NCI-H345 treated with DMSO at 0.1 percent for 48 hours (cell line): ENCODE measurements around the gene ACSM5.

Experiments used
- DNase-seq: peaks from one replicate; lab custom pipeline; 2025; ENCODE audit not compliant: unreplicated experiment; lab: John Stamatoyannopoulos, UW

Gene ACSM5, protein sequence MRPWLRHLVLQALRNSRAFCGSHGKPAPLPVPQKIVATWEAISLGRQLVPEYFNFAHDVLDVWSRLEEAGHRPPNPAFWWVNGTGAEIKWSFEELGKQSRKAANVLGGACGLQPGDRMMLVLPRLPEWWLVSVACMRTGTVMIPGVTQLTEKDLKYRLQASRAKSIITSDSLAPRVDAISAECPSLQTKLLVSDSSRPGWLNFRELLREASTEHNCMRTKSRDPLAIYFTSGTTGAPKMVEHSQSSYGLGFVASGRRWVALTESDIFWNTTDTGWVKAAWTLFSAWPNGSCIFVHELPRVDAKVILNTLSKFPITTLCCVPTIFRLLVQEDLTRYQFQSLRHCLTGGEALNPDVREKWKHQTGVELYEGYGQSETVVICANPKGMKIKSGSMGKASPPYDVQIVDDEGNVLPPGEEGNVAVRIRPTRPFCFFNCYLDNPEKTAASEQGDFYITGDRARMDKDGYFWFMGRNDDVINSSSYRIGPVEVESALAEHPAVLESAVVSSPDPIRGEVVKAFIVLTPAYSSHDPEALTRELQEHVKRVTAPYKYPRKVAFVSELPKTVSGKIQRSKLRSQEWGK

GRCh38 chr16:20409398-20410120, at the start of gene ACSM5:
TSS of gene ACSM5 (plus strand) at chr16:20409534. CDS start at chr16:20411485, 1,951 bp downstream.
- no peak for DNase-seq

DNA sequence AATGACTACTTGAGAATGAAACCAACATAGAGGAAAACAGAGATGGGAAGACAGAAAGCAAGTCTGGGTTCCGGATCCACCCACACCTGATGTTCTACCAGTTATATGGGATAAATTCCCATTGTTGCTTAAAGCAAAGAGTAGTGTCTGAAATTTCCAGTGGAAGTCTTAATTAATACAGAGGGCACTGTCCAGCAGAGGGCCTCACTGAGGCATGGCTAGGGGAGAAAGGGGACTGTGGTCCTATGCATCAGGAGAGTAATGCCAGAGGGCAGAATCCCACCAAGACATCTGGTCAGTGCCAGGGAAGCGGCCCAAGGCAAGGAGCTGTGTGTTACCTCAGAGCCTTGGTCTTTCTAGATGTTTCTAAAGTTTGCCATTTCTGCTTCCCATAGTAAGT, 49.3 kb upstream of the ACSM5 start:
- no peak for DNase-seq

- DNase-seq = no peak
These were observed 46.1 kb upstream of the ACSM5 start for GRCh38 chr16:20363191-20363590.

DNA sequence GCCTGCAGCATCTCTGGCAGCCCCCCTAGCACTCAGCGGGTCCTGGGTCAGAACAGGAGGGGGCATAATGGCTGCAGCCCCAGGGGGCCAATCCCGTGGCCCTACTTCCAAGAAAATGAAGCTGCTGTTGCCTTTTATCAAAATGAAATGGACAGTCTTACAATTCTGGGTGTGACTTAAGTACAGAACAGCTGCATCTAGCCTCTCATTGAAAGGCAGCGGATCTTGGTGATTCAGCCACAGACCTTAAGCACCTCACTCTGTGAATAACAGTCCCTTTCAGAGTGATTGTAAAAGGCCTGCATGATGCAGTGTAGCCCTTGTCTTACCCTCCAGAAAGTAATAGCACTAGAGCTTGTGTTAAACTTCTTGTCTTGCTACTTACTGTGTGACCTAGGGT, 45.3 kb upstream of the ACSM5 start:
- DNase-seq = no peak

GRCh38 chr16:20369452-20370054, 39.8 kb upstream of the ACSM5 start:
- DNase-seq = no peak

GRCh38 chr16:20372701-20373100, 36.6 kb upstream of the ACSM5 start:
- no peak for DNase-seq

GRCh38 chr16:20377181-20377580, 32.2 kb upstream of the ACSM5 start:
- DNase-seq = no peak

DNA sequence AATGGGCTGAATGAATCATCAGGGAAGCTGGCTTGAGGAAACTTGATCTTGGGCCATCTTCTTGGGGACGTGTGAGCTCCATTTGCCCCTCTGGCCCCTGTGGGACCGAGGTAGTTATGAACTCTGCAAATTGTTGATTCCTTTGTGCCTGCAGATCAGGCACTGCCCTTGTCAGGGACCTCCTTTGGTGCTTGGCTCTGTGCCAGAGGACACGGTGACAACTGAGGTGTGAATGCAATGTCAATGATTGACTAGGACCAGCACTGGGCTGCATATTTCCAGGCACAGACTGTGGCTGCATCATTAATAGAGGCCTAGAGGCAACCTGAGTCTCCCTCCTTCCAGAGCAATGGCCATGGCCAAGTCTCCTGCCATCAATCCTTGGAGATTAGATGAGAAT, 28.6 kb upstream of the ACSM5 start:
- DNase-seq = no peak

DNA sequence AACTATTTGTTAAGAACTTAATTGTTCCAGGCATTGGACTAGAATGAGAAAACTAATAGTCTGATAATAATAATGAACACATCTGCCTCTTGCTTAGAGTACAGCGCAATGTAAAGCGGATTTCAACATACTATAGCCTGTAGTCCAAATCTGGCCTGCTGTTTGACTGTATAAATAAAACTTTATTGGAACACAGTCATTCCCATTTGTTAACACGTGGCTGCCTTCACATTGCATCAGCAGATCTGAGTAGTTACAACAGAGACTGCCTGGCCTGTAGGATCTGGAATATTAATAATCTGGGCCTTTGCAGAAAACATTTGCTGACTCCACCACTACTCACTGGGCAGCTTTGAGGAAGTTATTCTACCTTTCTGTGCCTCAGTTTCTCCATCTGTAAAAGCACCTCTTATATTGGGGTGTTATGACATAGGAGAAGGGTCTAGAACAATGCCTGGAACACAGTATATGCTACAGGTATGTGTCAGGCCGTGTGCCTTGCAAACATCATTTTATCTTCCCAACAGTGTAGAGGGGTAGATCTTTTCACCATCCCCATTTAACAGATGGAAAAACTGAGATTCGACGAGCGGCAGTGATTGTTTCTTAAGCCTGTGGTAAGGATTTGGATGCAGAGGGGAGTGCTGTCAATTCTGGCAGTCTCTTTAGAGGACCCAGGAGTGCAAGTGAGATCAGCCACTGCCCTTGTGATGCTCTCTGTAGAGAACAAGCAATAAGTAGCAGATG, 27.0 kb upstream of the ACSM5 start:
- no peak for DNase-seq

DNA sequence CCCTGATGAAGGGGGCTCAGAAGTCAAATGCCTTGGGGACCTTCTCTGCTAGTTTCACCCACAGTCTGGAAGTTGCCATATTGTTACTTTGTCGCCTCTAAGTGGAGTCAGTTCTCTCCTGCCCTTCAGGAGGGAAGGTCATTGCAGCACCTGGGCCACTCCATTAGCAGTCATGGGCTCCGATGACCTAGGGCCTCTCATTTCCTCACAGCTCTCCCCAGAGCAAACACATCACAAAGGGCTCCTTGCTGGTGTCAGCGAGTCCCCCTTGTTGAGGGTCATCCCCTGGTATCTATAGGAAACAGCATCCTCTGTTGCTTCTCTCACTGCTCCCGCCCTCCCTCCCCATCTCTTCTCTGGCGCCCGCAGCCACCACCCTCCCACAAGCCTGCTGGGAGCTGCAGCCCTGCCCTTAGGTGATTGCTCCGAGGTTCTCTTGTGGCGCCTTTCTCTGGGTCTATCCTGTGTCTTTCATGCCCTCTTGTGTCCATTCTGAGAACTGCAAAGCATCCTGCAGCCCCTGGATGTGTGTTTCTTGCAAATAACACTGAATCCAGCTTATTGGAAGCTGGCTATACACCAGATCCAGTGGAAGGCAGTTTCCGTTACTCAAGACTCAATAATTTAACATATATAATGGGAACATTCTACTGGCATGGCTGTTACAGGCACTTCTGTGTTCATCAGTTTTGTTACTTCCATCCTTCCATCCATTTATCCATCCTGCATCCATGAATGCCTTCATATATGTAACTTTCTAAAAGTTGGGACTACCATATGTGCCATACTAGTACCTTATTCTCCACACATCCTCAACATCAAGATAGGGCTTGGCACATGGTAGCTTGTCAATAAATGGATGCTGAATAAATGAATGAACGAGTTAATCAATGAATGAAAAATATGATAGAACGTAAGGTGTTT, 26.0 kb upstream of the ACSM5 start:
- DNase-seq = peak; percentile 52

GRCh38 chr16:20385844-20386832, 23.2 kb upstream of the ACSM5 start:
- peak; percentile 20 for DNase-seq

DNA sequence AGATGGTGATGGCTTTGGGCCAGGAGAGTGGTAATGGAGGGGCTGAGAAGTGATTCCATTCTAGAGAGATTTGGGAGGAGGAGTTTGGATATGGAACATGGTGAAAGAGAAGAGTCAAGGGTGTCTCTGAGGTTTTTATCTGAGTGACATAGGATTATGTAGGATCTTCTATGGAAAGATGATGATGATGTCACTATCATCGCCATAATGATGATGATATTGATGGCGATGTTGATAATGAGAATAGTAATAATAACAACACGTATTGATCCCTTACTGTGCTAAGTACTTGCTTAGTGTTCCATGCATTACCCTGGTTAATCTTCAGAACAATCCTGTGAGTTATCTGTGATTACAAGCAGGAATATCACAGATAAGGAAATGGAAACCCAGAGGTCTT, 21.4 kb upstream of the ACSM5 start:
- no peak for DNase-seq

DNA sequence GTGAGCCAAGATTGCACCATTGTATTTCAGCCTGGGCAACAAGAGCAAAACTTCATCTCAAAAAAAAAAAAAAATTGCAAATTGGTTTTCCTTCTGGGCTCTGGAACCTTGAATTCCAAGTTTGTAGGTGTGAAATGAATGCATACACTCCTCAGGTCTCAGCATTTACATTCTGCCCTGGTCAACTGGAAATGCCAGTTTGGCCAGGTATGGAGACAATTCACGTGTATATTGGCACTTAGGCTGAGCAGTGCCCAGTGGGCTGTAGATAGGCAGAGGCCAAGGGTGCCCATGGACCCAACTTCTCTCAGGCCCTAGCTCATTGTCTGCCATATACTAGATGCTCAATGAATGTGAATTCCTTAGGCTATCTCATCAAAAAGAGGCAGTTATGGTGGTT, 20.5 kb upstream of the ACSM5 start:
- no peak for DNase-seq

- no peak for DNase-seq
These were observed 18.3 kb upstream of the ACSM5 start for GRCh38 chr16:20391045-20391444.

DNA sequence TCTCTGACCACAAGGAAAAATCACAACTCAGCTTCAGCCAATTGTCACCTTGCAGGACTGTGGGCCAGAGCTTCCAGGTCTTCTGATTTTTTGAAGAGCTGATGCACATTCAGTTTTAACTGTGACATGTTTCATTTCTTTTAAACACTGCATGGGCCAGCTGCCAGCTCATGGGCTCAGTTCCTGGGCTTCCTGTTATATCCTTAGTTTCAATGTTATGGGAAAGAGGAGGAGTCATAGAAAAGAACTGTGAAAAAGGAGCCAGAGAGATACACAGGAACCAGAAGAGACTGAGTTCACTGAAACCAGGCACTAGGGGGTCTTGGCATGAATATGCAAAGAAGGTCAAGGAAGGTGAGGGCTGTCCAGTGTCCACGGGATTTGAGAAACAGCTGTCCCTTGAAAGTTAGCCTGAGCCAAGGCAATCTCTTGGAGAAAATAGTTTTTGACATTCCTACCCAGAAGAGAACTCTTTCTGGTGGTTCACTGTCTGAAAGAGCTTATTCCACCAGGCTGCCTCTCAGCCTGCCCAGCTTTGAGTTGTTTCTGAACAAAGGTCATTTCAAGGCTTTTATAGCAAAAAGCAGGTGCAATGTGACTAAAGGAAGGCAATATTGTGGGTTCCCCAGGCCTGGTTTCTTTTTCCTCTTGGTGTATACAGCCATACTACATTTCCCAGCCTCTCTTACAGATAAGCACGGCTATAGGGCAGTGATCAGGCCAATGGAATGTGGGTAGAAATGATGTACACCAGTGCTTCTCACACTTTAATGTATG, 15.3 kb upstream of the ACSM5 start:
- DNase-seq = no peak

GRCh38 chr16:20395946-20396345, 13.4 kb upstream of the ACSM5 start:
- DNase-seq = no peak

GRCh38 chr16:20396846-20397467, 12.4 kb upstream of the ACSM5 start:
- no peak for DNase-seq
